A673 (cell line): ENCODE measurements around the gene CLCF1.

Source experiments
- CTCF ChIP-seq: fragments of 300-800, 200-600 bp; sonication (generic); conservative IDR thresholded peaks from 2 replicates; pipeline ENCODE4 v1.5.1; 2017; ENCODE audit warnings: low read depth, mild to moderate bottlenecking, antibody characterized with exemption, low read length, moderate library complexity, mixed read lengths
- EZH2 ChIP-seq: fragments of 200-600 bp; sonication (generic); IDR thresholded peaks from 2 replicates; pipeline ENCODE4 v1.6.1; 2017; ENCODE audit warnings: borderline replicate concordance, low read depth, mild to moderate bottlenecking, mixed read lengths, antibody characterized with exemption, low read length; ENCODE audit not compliant: poor library complexity, severe bottlenecking

- TF ChIP-seq CTCF (no peak), EZH2 (no peak)
Observed at GRCh38 chr11:67405688-67406339, 32.4 kb upstream of the CLCF1 start.
